AG20443 (cell line): ENCODE data around the gene SLC9A5.

Source experiments
- DNase-seq: peaks from one replicate; pipeline ENCODE4 v3.0.0; 2012; ENCODE audit warnings: low spot score, mixed read lengths

The SLC9A5 gene, protein sequence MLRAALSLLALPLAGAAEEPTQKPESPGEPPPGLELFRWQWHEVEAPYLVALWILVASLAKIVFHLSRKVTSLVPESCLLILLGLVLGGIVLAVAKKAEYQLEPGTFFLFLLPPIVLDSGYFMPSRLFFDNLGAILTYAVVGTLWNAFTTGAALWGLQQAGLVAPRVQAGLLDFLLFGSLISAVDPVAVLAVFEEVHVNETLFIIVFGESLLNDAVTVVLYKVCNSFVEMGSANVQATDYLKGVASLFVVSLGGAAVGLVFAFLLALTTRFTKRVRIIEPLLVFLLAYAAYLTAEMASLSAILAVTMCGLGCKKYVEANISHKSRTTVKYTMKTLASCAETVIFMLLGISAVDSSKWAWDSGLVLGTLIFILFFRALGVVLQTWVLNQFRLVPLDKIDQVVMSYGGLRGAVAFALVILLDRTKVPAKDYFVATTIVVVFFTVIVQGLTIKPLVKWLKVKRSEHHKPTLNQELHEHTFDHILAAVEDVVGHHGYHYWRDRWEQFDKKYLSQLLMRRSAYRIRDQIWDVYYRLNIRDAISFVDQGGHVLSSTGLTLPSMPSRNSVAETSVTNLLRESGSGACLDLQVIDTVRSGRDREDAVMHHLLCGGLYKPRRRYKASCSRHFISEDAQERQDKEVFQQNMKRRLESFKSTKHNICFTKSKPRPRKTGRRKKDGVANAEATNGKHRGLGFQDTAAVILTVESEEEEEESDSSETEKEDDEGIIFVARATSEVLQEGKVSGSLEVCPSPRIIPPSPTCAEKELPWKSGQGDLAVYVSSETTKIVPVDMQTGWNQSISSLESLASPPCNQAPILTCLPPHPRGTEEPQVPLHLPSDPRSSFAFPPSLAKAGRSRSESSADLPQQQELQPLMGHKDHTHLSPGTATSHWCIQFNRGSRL

DNA sequence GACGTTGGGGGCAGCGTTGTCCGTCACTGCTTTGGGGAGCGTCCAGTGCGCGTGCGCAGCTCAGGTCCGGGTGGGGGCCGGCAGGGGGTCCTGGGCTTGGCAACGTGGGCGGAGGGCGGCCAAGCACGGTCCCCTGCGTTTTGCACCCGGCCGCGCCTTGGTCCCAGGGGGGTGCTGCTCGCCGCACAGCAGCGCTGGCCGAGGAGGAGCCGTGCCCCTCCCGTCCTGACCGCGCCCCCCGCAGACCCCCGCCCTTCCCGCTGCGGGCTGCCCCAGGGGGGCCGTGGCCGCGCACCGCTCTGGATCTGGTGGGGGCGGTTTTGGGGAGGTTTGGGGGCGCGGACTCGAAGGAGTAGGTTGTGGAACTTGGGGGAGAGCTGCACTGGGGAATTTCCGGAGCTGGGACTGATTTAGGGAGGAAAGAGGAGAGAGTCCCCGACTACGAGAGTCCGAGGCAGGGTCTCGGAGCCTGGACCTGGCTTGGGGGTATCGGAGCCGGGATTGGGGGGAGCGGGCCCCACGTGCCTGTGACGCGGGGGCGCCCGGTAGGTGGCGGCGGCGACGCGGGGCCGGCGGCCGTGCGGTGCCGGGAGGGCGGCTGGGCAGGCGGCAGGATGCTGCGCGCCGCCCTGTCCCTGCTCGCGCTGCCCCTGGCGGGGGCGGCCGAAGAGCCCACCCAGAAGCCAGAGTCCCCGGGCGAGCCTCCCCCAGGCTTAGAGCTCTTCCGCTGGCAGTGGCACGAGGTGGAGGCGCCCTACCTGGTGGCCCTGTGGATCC is at the start of gene SLC9A5:
TSS of gene SLC9A5 (plus strand) at position 579 of the 777 bp plus-strand sequence. CDS start at position 615, 36 bp downstream.
- peak; percentile 62 for DNase-seq

DNA sequence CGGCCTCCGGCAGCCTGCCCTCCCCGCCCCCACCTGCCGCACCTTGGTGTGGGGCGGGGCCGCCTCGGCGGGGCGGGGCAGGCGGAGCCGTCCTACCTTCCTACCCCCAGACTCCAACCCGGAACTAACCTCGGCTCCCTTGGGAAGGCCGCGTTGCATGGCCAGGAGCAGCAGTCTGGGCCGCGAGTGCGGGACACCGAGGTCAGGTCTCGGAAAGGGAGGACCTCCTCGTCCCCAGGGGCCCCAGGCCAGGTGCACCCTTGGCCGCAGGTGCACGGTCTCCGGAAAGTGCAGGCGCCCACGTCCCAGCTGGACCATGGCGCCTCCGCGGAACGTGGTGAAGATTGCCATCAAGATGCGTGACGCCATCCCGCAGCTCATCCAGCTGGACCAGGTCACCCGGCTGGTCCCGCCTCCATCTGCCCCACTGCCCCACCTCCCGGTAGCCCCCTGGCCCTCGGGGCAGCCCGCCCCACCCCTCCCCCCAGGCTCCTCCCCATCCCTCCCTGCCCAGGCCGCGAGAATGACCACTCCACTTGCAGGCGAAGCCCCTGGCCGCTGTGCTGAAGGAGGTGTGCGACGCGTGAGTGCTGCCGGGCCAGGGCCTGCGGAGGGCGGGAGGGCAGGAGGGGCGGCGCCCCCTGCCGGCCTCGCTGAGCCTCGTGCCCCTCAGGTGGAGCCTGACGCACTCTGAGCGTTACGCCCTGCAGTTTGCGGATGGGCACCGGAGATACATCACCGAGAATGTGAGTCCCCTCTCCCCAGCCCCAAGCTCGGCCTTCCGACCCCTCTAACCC is 49.6 kb upstream of the SLC9A5 start, which contains the start of gene ELMO3:
TSS of gene ELMO3 (plus strand) at position 121 of the 797 bp plus-strand sequence. CDS start at position 317, 196 bp downstream.
- peak; percentile 31 for DNase-seq

- DNase-seq = no peak
Observed at GRCh38 chr16:67199808-67200198, 49.0 kb upstream of the SLC9A5 start.

DNA sequence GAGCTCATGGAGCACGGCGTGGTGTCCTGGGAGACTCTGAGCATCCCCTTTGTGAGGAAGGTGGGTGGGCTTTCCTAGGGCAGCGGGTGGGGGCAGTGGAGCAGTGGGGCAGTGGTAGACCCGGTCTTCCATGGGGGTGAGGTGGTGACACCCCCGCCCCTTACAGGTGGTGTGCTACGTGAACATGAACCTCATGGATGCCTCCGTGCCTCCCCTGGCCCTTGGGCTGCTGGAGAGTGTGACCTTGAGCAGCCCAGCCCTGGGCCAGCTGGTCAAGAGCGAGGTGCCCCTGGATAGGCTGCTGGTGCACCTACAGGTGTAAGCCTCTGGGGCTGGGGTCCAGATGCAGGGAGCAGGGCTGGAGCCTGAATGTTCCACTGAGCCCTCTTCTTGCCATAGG is 48.3 kb upstream of the SLC9A5 start:
- no peak for DNase-seq

GRCh38 chr16:67201411-67202345 is 47.1 kb upstream of the SLC9A5 start:
- no peak for DNase-seq

DNA sequence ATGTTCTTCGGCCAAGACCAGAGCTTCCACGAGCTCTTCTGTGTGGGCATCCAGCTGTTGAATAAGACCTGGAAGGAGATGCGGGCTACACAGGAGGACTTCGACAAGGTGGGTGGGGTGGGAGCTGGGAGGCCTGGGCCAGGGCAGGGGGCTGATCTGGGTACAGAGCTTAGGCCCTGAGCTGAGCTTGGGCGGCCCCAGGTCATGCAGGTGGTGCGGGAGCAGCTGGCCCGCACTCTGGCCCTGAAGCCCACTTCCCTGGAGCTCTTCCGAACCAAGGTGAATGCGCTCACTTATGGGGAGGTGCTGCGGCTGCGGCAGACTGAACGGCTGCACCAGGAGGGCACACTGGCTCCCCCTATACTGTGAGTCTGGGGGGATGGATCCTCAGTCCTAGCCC is 46.4 kb upstream of the SLC9A5 start:
- DNase-seq = no peak

DNA sequence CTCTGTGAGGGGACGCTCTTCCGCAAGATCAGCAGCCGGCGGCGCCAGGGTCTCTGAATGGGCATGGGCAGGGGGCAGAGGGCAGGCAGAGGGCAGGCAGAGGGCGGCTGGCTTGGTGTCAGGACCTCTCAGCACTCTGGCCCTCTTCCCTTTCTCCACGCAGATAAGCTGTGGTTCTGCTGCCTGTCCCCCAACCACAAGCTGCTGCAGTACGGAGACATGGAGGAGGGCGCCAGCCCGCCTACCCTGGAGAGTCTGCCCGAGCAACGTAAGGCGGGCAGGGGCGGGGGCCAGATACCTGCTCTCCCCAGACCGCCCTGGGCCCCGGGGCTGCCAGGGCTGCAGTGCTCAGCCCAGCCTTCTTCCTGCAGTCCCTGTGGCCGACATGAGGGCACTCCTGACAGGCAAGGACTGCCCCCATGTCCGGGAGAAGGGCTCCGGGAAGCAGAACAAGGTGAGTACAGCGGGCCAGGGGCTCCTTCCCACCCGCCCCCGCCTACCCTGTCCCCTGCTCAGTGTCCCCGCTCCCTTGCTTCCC is 45.8 kb upstream of the SLC9A5 start:
- DNase-seq = no peak

GRCh38 chr16:67204076-67204475 is 44.7 kb upstream of the SLC9A5 start:
- DNase-seq = peak; percentile 5

- DNase-seq = no peak
Observed at GRCh38 chr16:67206129-67206837, 42.5 kb upstream of the SLC9A5 start.

DNA sequence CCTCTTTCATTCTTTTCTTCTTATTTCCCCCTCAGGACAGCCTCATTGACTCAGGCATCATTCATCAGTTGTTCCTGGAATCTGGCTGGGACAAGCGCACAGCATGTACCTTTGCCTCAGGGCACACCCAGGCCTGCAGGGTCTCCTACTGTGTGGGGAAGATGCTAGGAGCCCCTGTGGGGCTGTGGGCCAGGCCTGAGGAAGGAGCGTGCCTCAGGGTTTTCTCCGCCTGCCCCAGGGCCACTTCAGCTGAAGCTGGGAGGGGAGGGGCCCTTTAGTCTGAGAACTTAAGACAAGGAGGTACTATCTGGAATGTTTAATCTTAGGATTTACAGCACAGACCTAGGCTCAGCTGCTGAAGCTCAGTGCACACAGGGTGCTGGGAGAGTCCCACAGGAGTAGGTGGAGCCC is 41.9 kb upstream of the SLC9A5 start:
- no peak for DNase-seq

- DNase-seq = peak; percentile 85
Observed at GRCh38 chr16:67207249-67208091, 41.3 kb upstream of the SLC9A5 start.

DNA sequence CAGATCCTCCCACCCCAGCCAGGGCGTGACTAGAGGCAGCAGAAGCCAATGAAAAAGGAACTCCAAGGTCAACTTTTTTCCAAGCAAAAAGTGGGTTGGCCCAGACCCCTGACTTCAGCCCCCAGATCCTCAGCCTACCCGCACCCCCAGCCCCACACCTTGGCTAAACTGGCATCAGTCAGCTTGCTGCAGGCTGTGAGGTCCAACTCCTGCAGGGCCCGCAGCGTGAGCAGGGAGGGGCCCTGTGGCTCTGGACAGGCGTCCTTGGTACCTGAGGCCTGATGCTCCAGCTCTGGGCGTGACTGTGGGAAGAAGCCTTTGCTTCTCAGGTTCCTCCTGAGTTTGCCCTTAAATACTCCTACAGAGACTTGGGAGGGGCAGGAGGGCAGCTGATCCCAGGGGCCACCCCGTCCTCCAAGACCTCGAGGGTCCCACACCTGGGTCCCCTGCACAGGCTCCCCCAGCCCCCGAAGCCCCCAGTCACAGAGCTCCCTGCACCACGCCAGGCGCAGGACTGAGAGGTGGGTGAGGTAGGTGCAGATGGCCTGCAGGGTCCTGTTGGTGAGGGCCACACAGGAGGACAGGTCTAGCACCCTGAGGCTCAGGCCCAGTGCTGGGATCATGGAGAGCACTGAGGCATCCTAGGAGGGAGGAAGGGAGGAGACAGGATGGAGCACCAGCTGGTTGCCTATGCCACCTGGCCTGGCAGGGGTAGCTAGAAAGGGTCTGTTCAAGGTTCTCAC is 40.5 kb upstream of the SLC9A5 start:
- no peak for DNase-seq

- no peak for DNase-seq
Observed at GRCh38 chr16:67209565-67209964, 39.2 kb upstream of the SLC9A5 start.

DNA sequence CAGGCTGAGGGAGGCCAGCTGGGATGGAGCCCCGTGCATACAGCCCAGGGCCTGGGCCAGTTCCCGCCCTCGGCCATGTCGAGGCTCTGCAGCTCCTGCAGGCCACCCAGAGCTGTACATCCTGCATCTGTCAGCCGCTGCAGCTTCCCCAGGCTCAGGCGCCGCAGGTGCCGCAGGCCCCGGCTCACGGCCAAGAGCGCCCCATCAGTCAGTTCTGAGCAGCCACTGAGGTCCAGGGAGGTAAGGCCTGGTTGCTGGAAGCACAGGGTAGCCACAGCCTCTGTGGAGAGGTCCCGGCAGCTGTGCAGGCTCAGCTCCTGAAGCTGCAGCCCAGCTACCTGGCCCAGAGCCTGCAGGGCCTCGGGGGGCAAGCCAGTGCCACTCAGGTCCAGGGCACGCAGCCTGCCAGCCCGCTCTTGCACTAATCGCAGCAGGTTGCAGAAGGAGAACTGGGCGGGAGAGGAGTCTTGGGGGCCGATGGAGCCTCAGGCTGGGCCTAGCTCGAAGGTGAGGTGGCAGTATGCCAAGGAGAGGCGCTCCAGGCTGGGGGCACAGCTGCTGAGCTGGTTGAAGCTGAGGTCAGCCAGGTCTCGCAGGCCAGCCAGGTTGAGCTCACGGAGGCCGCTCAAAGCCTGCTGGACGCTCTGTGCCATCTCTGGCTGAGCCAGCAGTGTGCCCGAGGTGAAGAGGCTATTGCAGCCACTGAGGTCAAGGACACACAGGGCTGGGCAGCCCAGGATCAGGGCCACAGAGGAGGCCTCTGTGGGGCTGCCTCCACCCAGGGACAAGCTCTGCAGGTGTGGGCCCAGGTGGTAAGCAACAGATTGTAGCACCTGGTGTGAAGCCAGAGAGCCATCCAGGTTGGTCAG is 38.5 kb upstream of the SLC9A5 start:
- no peak for DNase-seq

DNA sequence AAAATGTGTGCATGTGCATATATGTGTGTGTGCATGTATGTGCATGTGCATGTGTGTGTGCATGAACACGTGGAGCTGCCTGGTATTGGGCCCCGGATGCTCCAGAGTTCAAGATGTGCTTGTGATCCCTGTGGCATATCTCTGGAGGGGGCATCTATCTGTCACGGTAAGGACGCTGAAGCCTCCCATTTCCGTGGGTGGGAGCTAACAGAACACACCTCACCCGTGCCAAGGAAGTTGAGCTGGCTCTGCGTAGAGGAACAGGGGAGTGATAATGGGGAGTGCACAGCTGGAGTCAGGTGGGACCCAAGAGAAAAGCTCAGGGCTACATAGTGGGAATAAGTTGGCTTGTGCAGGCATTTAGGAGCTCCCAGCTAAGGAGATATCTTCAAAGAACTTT is 37.1 kb upstream of the SLC9A5 start:
- no peak for DNase-seq

DNA sequence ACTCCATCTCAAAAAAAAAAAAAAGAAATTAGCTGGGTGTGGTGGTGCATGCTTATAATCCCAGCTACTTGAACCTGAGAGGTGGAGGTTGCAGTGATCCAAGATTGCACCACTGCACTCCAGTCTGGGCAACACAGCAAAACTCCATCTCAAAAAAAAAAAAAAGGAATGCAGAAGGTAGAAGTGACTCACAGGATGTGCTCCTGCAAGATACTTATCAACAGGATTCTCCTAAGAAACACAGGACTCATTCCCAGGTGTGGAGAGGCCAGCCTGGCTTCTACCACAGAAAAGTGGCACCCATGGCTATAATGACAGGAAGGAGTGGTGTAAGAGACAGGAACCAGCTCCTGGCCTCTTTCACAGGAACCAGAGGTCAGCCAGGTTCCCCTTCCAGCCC is 36.0 kb upstream of the SLC9A5 start:
- no peak for DNase-seq
